Gastrocnemius medialis (tissue), 4 donors: ENCODE data around the gene PDC. TPM values are rescaled to one million over a fixed set of nuclear protein-coding genes. Genes with fewer than 3 reads are reported as not detected.

Source experiments
- ATAC-seq, 2 donors: fragments of 150-250 bp; one replicate each; pipeline ENCODE4 v1.9.1; 2016
- DNase-seq, 2 donors: peaks; one replicate each; pipeline ENCODE4 v3.0.0-alpha.2; 2019
- H3K27ac ChIP-seq, 4 donors: fragments of 200-600 bp; sonication (generic); 1 replicate in 1 of 4; 2 replicates in 3 of 4; pipeline ENCODE4 v1.5.1; 2016 to 2018; ENCODE audit warnings: mild to moderate bottlenecking in 2 of 4, moderate library complexity in 1 of 4
- H3K27me3 ChIP-seq, 3 donors: fragments of 200-600 bp; sonication (generic) in 2 of 3; 1 replicate in 1 of 3; 2 replicates in 2 of 3; pipeline versions ENCODE4 v1.5.1 to v1.6.0; 2016 to 2019; ENCODE audit warnings: mild to moderate bottlenecking in 1 of 3, moderate library complexity in 1 of 3
- H3K36me3 ChIP-seq, 2 donors: fragments of 200-600 bp; sonication (generic) in 1 of 2; one replicate each; pipeline ENCODE4 v1.5.1; 2017 to 2018
- H3K4me1 ChIP-seq, 2 donors: fragments of 200-600 bp; sonication (generic) in 1 of 2; one replicate each; pipeline ENCODE4 v1.5.1; 2016 to 2017; ENCODE audit warnings: mild to moderate bottlenecking in 2 of 2
- H3K4me3 ChIP-seq, 4 donors: fragments of 200-600 bp; sonication (generic) in 3 of 4; 1 replicate in 1 of 4; 2 replicates in 3 of 4; pipeline ENCODE4 v1.5.1; 2016 to 2019; ENCODE audit warnings: mild to moderate bottlenecking in 2 of 4
- H3K9me3 ChIP-seq, 3 donors: fragments of 200-600 bp; sonication (generic) in 2 of 3; 1 replicate in 1 of 3; 2 replicates in 2 of 3; pipeline ENCODE4 v1.5.1; 2016 to 2019
- POLR2A ChIP-seq, 2 donors: fragments of 450-650 bp; IDR thresholded peaks; one replicate each; pipeline ENCODE4 v1.6.1; 2017; ENCODE audit warnings: antibody characterized with exemption in 2 of 2, mild to moderate bottlenecking in 2 of 2, moderate library complexity in 2 of 2
- in situ Hi-C, 4 donors: fragments of 200-750 bp; cut with MboI; loops; one replicate each; pipeline versions ENCODE4 v1.15.0 to v1.8.0; 2017; ENCODE audit warnings: low sequenced_read_pairs in 4 of 4
- intact Hi-C: fragments of 100-400 bp; cut with DNase I; formaldehyde crosslinking; loops from one replicate; pipeline ENCODE4 v1.15.1; 2023; ENCODE audit warnings: low total_unique reads
- total RNA-seq, 4 donors: library from RNA; depleted of rRNA; stranded (reverse); fragments of >200 nt; gene quantifications; one replicate each; pipeline versions ENCODE4 v1.1.0 to v1.2.3, GENCODE V29; 2016
- TF ChIP-seq, protein P1 (sequence below), 5 experiments: fragments of 450-650 bp in 3 of 5; fragments of 200-600 bp in 2 of 5; sonication (generic) in 2 of 5; IDR thresholded peaks in 4 of 5; conservative IDR thresholded peaks in 1 of 5; 1 replicate in 4 of 5; 2 replicates in 1 of 5; pipeline ENCODE4 v1.5.1; 2016 to 2019; ENCODE audit warnings: antibody characterized with exemption in 5 of 5, mild to moderate bottlenecking in 3 of 5, moderate library complexity in 3 of 5

PDC gene
- total RNA-seq, 4 donors from 2014 or later, result not detected

DNA sequence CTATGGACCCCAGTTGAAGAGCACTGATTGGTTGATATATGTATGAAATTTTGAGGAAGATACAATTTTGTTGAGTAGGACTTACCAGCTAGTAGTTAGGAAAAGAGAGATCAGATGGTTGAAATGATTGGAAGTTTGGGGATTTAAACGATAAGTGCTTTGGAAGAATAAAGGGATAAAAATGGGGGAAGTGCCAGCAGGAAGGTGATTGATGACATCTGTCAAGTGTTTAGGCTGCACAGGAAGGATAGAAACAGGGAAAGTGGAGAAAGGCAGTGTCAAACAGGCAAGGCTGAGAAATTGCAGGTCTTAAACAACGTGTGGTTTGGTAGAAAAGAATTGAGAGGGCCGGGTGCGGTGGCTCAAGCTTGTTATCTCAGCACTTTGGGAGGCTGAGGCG is 22.3 kb downstream of the PDC start:
- in situ Hi-C loops, result no loop called here
- no peaks in the 10 kb centered on the region for H3K9me3 ChIP-seq
- H3K4me3 ChIP-seq, result no peak overlapping the region
- TF ChIP-seq, protein P1, sequence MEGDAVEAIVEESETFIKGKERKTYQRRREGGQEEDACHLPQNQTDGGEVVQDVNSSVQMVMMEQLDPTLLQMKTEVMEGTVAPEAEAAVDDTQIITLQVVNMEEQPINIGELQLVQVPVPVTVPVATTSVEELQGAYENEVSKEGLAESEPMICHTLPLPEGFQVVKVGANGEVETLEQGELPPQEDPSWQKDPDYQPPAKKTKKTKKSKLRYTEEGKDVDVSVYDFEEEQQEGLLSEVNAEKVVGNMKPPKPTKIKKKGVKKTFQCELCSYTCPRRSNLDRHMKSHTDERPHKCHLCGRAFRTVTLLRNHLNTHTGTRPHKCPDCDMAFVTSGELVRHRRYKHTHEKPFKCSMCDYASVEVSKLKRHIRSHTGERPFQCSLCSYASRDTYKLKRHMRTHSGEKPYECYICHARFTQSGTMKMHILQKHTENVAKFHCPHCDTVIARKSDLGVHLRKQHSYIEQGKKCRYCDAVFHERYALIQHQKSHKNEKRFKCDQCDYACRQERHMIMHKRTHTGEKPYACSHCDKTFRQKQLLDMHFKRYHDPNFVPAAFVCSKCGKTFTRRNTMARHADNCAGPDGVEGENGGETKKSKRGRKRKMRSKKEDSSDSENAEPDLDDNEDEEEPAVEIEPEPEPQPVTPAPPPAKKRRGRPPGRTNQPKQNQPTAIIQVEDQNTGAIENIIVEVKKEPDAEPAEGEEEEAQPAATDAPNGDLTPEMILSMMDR (IDR thresholded peaks at IDR 0.05 in 4 of 5, conservative IDR thresholded peaks at IDR 0.05 in 1 of 5), result no peak
- TF ChIP-seq POLR2A (IDR thresholded peaks at IDR 0.05), result no peak
- no peaks in the 10 kb centered on the region for H3K4me1 ChIP-seq
- H3K27ac ChIP-seq, result no peak overlapping the region
- ATAC-seq (no peak), DNase-seq (no peak)
- no peaks in the 10 kb centered on the region for H3K27me3 ChIP-seq
- intact Hi-C loops, result no loop called here
- H3K36me3 ChIP-seq, result no peaks in the 10 kb centered on the region

DNA sequence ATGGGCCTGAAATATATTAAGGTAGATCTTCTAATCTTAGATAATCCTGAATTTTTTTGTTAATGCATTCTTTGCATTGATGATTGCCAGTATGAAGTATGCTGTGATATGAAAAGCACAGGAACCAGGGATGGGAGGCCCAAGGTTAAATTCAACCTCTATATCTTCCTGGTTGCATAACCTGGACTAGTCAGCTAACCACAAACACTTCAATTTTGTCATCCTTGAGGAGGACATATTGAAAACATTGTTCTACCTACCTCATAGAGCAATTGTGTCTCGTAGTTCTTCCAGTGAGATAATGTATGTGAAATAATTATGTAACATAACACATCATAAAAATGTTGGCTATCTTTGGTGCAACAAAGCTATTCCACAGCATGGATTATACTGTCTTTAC is 25.6 kb downstream of the PDC start:
- no peak for DNase-seq
- H3K9me3 ChIP-seq, result no peaks in the 10 kb centered on the region
- intact Hi-C loops, result no loop called here
- H3K36me3 ChIP-seq, result no peaks in the 10 kb centered on the region
- TF ChIP-seq POLR2A (IDR thresholded peaks at IDR 0.05), result no peak
- TF ChIP-seq, protein P1 (IDR thresholded peaks at IDR 0.05 in 4 of 5, conservative IDR thresholded peaks at IDR 0.05 in 1 of 5), result no peak
- no peaks in the 10 kb centered on the region for H3K4me1 ChIP-seq
- in situ Hi-C loops, result no loop called here
- no peaks in the 10 kb centered on the region for H3K27me3 ChIP-seq
- no peak overlapping the region for H3K27ac ChIP-seq
- no peak overlapping the region for H3K4me3 ChIP-seq
- no peak for ATAC-seq

DNA sequence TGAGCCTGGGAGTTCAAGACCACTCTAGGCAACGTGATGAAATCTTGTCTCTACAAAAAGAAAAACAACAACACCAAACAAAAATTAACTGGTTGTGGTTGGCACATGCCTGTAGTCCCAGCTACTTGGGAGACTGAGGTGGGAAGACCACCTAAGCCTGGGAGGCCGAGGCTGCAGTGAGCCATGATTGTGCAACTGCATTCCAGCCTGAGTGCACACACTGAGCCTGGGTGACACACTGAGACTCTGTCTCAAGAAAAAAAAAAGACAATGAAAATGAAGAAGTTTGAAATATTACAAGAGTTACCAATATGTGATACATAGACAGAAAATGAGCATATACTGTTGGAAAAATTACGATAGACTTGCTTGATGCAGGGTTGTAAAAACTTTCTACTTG is 31.9 kb downstream of the PDC start:
- H3K4me3 ChIP-seq, result no peak overlapping the region
- peaks cover 0 to 3% of the 10 kb centered on the region in 2 donors for H3K36me3 ChIP-seq
- no peak overlapping the region for H3K27ac ChIP-seq
- ATAC-seq, result no peak
- H3K27me3 ChIP-seq, result no peaks in the 10 kb centered on the region
- intact Hi-C loops (no loop called here), in situ Hi-C loops (no loop called here)
- H3K4me1 ChIP-seq, result no peaks in the 10 kb centered on the region
- TF ChIP-seq POLR2A (IDR thresholded peaks at IDR 0.05), result no peak
- TF ChIP-seq, protein P1 (IDR thresholded peaks at IDR 0.05 in 4 of 5, conservative IDR thresholded peaks at IDR 0.05 in 1 of 5), result no peak
- no peaks in the 10 kb centered on the region for H3K9me3 ChIP-seq
- DNase-seq, result no peak

DNA sequence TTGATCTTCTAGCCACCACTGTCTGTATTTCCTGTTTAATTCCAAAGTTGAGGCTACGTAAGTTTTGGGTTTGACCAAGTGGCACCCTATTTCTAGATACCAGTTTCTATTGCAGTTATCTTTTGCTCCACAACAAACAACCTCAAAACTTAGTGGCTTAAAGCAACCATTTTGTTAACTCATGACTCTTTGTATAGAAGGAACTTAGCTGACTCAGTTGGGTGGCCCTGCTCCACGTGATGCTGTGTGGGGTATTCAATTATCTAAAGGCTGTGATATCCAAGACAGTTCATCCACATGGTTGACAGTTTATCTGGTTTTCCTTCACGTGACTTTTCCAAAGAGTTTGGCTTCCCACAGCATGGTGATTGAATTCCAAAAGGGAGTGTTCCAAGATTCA is 34.8 kb downstream of the PDC start:
- Histone ChIP-seq H3K4me1 (no peaks in the 10 kb centered on the region), H3K27me3 (no peaks in the 10 kb centered on the region), H3K36me3 (peaks cover 0 to 3% of the 10 kb centered on the region in 2 donors), H3K4me3 (no peak overlapping the region), H3K9me3 (no peaks in the 10 kb centered on the region), H3K27ac (no peak overlapping the region)
- ATAC-seq, result no peak
- DNase-seq, result no peak
- intact Hi-C loops (no loop called here), in situ Hi-C loops (no loop called here)
- no peak for TF ChIP-seq POLR2A (IDR thresholded peaks at IDR 0.05)
- TF ChIP-seq, protein P1 (IDR thresholded peaks at IDR 0.05 in 4 of 5, conservative IDR thresholded peaks at IDR 0.05 in 1 of 5), result no peak

DNA sequence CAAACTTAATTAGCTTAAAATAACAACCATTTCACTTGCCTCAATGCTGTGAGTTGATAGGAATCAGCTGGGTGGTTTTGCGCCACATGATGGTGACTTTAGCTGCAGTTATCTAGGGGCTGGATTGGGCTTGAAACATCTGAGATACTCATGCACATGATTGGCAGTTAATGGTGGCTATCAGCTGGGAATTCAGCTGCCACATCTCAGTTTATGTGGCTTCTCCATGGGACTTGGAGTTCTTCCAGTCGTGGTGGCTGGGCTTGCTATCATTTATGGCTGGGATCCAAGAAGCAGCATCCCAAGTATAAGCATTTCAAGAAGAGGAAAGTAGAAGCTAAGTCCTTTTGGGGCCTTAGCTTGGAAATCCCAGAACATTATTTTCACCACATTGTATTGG is 36.4 kb downstream of the PDC start:
- ATAC-seq (peak; percentile 60 to 83), DNase-seq (peak; percentile 28 to 31)
- Histone ChIP-seq H3K4me3 (no peak overlapping the region), H3K36me3 (peaks cover 2 to 3% of the 10 kb centered on the region in 2 donors), H3K9me3 (no peaks in the 10 kb centered on the region), H3K27me3 (no peaks in the 10 kb centered on the region), H3K27ac (peak overlapping the region in 1 of 4 donors; percentile 11), H3K4me1 (no peaks in the 10 kb centered on the region)
- intact Hi-C loops (no loop called here), in situ Hi-C loops (no loop called here)
- no peak for TF ChIP-seq POLR2A (IDR thresholded peaks at IDR 0.05)
- TF ChIP-seq, protein P1 (IDR thresholded peaks at IDR 0.05 in 4 of 5, conservative IDR thresholded peaks at IDR 0.05 in 1 of 5), result no peak
